Stimulated activated CD4-positive, alpha-beta T cell treated with anti-CD3 and anti-CD28 coated beads, Interleukin-12 subunit alpha, Interleukin-12 subunit beta, amount 100 ng/mL, for 48 hours (primary cell): ENCODE data around the gene SEC11A.

ENCODE experiments used
- DNase-seq, 3 donors: peaks; one replicate each; pipeline ENCODE4 v3.0.0-alpha.2; 2020; ENCODE audit warnings: low read depth in 2 of 3, low spot score in 1 of 3

SEC11A gene

DNA sequence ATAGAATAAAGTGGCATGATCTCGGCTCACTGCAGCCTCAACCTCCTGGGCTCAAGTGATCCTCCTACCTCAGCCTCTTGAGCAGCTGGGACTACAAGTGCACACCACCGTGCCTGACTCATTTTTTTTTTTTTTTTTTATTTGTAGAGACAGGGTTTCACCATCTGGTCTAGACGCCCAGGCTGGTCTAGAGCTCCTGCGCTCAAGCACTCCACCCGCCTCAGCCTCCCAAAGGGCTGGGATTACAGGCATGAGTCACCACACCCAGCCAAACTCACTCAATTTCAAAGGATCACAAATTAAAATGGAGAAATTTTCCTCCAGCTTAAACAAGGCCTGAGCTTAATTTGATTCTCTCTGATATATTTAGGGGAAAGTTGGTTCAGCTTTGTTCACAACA, 30.6 kb downstream of the SEC11A start:
- no peak for DNase-seq

DNA sequence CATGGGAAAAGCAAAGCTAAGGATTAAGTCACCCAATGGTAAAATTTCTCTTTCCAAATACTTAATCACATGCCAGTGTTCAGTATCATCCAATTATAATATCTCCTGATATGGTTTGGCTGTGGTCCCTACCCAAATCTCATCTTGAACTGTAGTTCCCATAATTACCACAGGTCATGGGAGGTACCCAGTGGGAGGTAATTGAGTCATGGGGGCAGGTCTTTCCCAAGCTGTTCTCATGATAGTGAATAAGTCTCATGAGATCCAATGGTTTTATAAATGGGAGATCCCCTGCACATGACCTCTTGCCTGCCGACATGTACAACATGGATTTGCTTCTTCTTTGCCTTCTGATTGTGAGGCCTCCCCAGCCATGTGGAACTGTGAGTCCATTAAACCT, 31.8 kb downstream of the SEC11A start:
- no peak for DNase-seq

DNA sequence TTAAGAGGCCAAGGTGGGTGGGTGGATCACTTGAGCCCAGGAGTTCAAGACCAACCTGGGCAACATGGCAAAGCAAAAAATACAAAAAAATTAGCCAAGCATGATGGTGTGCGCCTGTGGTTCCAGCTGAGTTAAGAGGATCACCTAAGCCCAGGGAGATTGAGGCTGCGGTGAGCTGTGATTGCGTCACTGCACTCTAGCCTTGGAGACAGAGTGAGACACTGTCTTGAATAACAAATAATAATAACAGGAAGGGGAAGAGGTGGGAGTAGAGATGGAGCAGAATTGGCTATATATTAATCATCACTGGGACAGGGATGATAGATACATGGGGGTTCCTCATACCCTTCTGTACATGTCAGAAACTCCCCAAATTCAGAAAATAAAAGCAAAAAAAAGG, 34.1 kb downstream of the SEC11A start:
- DNase-seq: peak in 1 of 3 donors; percentile 35

DNA sequence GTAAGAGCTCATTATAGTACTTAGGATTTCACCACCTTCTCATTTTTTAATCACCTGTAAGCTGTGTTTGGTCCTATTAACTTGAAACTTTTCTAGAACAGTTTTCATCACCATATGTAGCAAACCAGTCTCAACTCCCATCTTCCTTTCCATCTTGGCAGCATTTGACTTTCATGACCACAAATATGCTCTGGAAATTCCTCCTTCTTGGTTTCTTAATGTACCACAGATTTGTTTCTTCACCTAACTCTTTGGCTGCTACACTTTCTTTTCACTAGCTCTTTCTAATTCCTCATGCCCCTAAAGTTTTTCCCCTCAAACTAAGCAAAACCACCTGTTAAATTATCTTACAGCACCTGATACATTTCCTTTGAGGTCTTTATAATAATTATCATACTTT, 44.7 kb downstream of the SEC11A start:
- DNase-seq: no peak

DNA sequence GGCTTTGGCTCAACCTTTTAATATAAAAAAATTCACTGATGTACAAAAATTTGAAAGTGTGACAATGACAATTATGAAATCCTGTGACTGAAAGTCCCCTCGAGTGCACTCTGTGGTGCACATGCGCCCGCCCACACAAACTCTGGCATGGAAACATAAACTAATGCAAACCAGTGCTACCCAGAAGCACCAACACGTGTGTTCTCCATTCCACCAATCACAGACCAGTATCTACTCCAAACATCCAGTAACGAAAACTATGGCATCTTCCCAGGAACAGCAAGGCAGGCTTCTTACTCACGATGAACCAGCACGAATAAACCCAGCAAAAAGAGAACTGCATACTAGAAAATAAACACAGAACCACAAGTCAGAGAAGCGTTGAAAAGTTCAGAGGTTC, 46.2 kb downstream of the SEC11A start:
- peak; percentile 32 to 48 (median 43) for DNase-seq

DNA sequence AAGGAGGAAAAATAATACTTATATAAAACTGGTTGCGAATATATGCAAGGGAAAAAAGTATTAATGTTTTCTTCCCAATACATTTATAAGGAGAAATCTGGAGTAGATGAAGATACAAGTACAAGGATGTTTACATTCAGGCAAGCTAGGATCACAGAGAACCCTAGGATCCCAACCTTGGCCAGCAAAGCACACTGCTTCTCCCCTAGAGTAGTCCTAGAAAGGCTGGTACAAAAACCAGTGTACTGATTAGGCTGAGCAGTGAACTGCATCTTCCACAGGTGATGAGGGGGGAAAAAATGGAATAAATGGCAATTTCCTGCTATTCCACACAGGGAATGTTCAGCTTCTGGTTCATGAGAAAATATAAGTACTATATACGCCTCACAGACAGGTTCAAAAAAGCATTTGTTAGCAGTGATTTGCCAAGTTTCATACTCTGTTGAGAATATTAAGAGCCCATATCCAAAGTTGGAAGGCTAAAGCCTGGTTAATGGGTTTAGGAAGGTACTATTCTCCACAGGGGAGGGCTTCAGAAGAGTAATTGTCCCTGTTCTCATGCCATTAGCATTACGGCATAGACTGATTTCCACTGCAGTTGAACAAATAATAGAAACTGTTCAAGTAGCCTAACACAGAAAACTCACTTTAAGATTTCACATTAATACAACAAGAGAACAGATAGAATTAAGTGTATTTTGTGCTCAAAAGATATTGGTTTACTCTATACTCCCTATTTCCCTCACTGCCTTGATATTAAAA, 47.5 kb downstream of the SEC11A start:
- DNase-seq: no peak

DNA sequence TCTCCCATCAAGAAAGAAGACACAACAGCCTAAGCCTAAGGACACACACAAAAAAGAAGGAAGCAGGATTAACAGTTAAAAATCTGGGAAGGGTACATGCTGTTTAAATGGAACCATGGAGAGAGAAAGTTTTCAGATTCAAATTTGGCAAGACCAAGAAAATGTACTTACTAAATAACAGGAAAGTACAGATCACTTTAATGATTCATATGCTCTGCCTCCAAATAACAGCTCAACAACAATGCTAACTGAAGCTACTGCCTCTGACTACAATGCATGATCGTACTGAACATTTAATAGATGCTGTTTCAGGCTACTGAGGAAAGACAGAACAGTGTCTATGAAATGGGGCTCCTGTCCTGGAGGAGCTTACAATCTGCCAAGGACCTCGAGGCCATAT, 49.6 kb downstream of the SEC11A start:
- no peak for DNase-seq

DNA sequence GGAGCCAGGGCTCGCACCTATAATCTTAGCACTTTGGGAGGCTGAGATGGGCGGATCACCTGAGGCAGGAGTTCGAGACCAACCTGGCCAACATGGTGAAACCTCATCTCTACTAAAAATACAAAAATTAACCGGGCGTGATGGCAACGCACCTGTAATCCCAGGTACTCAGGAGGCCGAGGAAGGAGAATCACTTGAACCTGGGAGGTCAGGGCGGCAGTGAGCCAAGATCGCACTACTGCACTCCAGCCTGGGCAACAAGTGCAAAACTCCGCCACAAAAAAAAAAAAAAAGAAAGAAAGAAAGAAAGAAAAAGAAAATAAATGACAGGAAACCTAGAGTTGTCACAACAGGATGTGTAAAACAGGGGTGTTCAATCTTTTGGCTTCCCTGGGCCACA, 54.9 kb downstream of the SEC11A start:
- DNase-seq: no peak

DNA sequence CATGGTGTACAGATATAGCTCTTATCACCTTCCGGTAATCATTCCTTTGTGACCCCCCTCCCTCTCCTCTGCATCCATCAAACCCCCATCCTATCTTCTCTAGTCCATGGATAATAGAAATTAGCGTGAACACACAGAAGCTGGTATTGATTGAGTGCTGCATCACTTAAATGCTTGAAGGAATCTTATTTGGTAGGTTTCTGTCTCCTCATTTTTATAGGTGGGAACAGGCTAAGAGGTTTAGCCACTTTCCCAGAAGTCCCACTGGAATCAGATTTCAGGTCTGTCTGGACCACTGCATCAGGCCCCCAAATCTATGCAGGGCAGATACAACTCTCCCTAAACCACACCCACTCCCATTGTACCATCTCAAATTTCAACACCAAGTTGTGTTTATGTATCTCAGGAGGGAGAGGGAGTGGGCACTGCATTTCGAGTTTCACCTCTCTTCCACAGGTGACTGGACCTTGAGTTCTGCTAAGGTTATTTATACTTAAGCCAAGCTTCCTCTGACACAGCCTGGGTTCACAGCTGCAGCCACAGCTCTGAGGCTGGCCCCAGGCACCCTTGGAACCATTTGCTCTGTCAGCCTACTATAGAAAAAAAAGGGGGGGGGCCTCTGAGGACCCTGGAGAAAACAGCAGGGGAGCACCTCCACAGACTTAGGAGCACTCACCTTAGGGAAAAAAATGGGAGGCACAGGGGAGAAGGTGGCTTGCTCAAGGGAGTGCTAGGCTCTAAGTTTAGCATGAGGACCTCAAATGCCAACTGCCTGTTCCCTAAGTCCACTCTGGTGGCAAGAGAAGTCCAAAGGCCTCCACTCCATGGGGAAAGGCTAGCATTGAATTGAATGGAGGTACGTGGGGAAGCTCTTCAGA, 55.8 kb downstream of the SEC11A start:
- no peak for DNase-seq

DNA sequence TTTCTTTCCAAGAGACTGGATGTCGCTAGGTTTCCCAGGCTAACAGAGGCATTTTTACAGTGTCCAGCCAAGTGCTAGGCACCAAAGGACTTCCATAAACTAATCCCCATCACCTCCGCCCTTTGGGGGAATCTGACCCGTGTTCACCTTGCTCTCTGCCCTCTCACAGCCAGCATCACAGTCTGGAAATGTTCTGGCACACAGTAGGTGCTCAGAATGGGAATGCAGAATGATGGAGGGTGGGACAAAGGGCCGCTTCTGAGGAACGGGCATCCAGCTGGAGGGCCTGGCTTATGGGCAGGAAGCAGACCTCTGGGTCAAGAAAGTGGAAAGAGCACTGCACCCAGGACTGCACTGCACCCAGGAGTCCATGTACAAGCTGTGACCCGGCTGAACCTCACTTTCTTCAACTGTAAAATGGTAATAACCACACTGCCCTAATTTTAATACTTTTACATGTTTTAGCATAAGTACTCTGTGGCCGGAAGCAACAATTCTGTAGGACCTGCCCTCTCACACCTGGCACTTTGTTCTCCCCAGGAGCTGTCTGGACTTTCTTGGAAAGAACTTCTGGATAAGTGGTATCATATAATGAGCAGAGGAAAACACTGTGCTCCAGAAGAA, 57.0 kb downstream of the SEC11A start:
- DNase-seq: no peak

DNA sequence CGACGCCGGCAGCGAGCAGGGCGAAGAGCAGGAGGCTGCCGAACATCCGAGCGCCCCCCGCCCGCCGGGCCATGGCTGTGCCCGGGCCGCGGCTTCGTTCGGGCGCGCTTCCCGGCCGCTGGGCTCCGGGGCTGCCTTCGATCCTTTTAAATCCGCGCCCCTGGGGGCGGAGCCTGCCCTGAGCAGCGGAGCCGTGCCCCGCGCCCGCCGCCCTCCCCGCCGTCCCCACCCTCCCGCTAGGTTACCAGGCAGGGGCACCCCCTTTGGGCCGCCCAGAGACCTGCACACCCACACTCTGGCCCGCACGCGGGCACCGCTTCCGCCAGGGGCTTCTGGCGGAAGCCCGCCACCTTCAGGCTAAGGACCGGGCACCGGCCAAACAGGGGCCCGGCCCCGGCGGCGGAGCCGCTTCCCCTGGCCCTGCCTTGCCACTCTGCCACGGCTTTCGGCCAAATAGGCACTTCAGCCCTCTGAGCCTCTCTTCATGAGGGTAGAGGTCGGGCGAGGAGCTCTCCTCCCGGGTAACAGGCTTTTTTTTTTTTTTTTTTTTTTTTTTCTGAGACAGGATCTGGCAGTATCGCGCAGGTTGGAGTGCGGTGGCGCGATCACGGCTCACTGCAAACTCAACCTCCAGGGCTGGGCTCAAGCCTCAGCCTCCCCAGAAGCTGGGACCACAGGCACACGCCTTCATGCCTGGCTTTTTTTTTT, 57.7 kb downstream of the SEC11A start, which contains the start of gene NMB:
Gene NMB (minus strand): TSS at position 120 of the 708 bp plus-strand sequence. CDS start 47 bp downstream, at position 73.
- DNase-seq: peak; percentile 59 to 71 (median 69)

DNA sequence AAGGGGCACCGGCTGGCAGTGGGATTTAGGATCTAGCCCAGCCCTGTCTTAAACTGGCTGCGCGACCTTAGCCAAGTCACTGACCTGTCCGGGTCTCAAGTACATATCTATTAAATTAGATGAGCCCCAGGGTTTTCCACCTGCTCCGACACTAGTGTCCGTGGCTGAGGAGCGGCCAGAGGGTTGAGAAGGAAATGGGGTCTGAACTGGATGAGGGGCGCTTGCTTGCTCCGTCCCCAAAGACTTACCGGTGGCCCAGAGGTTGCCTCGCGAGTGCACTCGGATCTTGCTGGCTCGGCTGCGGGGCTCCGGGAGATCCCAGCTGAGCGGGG, 58.2 kb downstream of the SEC11A start:
- no peak for DNase-seq

DNA sequence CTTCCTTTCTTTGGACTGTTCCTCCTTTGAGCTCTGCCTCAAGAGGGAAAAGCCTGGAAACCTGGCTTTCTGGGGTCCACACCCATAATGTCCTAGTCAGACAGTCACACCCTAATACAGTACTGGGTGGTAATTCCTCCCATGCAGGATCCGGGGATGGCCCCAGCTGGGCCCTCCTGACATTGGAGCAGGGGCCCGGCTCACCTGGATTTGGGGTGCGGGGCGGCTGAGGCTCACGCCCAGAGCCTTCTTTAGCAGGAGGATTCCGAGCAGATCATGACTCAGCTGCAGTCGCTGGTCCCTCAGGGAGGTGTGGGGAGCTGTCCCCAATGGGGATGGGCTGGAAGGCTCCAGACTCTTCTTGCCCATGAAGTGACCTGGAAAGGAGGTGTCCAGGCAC, 59.0 kb downstream of the SEC11A start:
- no peak for DNase-seq

DNA sequence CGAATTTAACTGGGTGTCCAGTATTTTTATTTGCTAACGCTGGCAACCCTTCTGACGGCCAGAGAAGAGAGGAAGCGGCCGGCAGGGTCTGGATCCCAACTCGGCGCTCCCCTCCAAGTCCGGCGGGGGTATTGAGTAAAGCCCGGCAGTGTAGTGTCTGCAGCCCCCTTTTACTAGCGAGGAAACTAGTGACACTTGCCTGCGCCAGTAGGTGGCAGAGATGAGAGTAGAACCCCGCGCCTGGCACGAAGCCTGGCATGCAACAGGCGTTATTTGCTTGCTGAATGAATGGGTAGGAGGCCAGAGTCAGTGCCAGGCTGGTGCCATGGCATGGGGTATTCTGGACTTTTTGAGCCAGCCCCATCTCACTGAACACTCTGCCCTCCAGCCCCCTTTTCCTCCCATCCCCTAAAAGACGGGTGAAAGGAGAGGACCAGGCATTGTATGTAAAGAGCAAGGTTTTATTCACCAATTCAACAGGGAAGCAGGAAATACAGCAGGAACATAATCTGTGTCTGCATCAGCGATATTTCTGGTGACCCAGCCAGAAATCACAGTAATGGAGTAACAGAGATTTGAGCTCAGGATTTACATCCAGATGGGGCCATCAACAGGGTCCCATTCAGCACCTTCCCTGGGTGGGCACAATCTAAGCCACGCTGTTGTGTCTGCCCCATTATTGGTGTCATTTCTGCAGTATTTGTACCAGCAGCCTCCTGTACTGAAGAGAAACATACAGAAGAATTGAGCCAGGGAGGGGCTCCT, 61.1 kb downstream of the SEC11A start:
- peak; percentile 65 to 73 (median 68) for DNase-seq

DNA sequence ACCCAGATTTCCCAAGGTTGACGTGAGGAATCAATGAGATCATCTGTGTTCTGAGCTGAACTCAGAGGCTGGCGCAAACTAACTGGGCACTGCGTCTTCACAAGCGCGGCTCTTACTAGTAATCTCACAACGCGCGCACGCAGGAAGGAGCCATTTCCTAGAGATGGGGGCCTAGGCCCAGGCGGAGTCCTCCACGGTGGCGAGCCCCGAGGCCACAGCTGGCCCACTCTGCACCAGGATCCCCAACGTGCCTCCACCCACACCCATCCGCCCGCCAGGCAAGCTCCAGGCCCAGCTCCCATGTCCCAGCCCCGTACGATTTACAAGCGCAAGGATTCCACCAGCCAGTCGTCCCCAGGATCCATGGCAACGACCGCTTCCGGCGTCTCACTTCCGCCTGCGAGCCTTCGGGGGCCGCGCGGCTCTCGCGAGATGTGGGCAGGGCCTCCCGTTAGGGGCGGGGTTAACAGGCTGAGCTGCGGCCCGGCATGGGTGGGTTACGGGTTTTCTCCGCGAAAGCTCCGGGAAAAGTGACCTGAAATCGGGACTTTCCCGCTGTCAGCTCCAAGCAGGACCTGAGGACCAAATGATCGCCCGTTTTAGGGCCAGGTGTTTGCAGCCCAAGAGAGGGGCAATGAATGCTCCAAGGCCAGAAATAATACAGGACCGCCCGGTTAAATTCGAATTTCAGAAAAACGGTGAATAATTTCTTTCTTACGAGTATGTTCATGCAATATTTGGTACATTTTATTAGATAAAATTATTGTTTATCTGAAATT, 61.8 kb downstream of the SEC11A start, which contains the start of gene WDR73:
Gene WDR73 (minus strand): TSS at position 374 of the 779 bp plus-strand sequence. CDS start 9 bp downstream, at position 365.
- DNase-seq: peak; percentile 91 to 97 (median 97)

DNA sequence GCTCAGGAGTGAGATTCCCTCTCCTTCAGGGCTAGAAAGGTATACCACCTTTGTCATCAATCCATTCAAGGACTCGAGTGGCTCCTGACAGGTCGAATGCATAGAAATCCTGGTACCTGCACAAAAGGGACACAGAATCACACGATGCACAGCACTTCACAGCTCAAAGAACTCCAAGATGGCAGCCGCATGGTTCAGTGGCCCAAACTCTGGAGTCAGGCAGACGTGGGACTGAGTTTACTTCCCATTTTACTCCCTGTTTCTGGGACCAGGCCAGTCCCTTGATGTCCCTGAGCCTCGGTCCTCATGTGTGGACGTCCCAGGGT, 62.4 kb downstream of the SEC11A start:
- no peak for DNase-seq

DNA sequence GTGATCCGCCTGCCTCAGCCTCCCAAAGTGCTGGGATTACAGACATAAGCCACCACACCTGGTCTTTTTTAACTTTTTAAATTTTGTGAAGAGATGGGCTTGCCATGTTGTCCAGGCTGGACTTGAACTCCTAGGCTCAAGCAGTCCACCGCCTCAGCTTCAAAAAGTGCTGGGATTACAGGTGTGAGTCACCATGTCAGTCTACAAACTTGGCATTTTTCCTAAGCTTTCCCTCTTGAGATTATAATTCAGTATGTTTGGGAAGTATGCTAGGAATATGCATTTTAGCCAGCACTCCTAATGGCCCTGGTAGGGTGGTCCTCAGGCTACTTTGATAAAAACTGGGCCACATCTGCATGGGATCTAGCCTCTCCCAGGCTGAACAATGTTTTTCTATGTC, 66.2 kb downstream of the SEC11A start:
- DNase-seq: no peak

DNA sequence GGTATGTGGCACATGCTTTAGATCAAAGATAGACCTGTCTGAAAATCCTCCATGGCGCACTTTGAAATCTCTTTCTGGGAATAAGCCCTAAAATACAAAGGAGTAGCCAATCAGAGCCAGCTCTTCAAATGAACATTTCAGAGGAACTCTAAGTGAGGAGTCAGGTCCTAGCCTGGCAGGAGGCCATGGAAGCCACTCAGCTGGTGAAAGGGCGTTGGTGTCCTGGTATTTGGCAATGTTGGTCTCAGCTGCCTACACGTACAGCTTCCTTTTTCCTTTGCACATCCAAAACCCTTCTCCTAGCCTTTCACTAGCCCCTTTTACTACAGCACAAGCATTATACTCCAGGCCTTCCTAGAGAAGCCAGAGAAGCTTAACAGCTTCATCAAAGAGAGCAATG, 67.4 kb downstream of the SEC11A start:
- no peak for DNase-seq

DNA sequence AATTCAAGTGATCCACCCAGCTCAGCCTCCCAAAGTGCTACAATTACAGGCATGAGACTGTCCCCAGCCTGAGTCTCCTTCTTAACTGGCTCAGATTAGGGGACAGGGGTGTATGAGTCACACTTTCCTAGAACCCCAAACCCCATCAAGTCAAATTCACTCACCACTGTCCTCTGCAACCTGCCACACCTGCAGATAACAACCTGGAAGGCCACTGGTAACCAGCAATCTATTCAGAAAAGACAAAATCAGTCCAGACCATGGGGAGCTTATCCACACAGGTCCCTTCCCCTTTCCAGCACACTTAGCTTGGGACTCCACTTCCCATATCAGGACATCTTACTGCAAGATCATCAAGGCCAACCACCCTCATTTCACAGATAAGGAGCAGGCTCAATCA, 68.2 kb downstream of the SEC11A start:
- no peak for DNase-seq

DNA sequence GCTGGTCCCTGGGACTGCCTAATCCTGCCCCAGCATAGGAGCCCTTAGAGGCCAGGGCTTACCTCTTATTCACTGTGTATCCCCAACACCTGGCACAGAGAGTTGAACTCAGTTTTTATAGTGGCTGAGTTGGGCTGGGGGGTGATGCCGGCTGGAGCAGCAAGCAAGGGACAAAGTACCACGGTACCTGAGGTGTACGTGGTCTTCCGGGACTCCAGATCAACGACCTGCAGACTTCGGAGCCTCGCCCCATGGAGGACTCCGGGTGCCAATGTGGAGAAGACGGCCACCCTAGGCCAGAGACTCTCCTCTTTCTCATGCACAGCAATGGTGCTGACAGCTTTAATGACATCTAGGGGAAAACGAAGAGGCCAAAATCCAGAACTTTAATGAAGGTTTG, 69.9 kb downstream of the SEC11A start:
- no peak for DNase-seq
